HEK293 (cell line): ENCODE results near the gene NHLH1.

Source experiments
- CTCF ChIP-seq: fragments of 450-650 bp; formaldehyde crosslinking; IDR thresholded peaks from 2 replicates; pipeline ENCODE4 v1.5.1; 2016; ENCODE audit warnings: missing biosample characterization, missing genetic modification characterization
- MYNN ChIP-seq: fragments of 450-650 bp; formaldehyde crosslinking; IDR thresholded peaks from 2 replicates; pipeline ENCODE4 v1.5.1; 2016; ENCODE audit warnings: missing biosample characterization, missing genetic modification characterization, borderline replicate concordance
- ZBTB7A ChIP-seq: fragments of 450-650 bp; formaldehyde crosslinking; IDR thresholded peaks from 2 replicates; pipeline ENCODE4 v1.5.1; 2016; ENCODE audit warnings: low read depth, missing biosample characterization, missing genetic modification characterization
- ZNF48 ChIP-seq: fragments of 450-650 bp; formaldehyde crosslinking; IDR thresholded peaks from 2 replicates; pipeline ENCODE4 v1.5.1; 2016; ENCODE audit warnings: missing biosample characterization, missing genetic modification characterization

- TF ChIP-seq ZNF48 (no peak), CTCF (tag by site-specific recombination) (no peak), ZBTB7A (tag by site-specific recombination) (no peak), MYNN (tag by site-specific recombination) (no peak)
Observed at GRCh38 chr1:160362168-160362957, 4.5 kb upstream of the NHLH1 start.
